ENCODE data around the gene MPZL1.

- TF ChIP-seq CTCF (IDR thresholded peaks at IDR 0.05) (no peak), POLR2A (IDR thresholded peaks at IDR 0.05) (no peak)
These were observed 28.0 kb downstream of the MPZL1 start for GRCh38 chr1:167749741-167750140.
